NT2/D1 (cell line): ENCODE data around the gene LMNTD2.

Experiments used
- DNase-seq: peaks from one replicate; pipeline ENCODE4 v3.0.0-alpha.2; 2011; ENCODE audit warnings: low read depth, low spot score
- H3K27me3 ChIP-seq: 2 replicates; pipeline ENCODE4 v1.6.0; 2011; ENCODE audit warnings: mild to moderate bottlenecking; ENCODE audit not compliant: insufficient read length, insufficient read depth
- H3K36me3 ChIP-seq: 2 replicates; pipeline ENCODE4 v1.6.1; 2011; ENCODE audit warnings: mild to moderate bottlenecking, low read length, mixed read lengths; ENCODE audit not compliant: insufficient read depth, insufficient read length
- H3K4me1 ChIP-seq: 2 replicates; pipeline ENCODE4 v1.5.1; 2011; ENCODE audit not compliant: insufficient read depth, insufficient read length
- H3K4me3 ChIP-seq: 2 replicates; pipeline ENCODE4 v1.5.1; 2011; ENCODE audit warnings: low read depth; ENCODE audit not compliant: insufficient read length
- H3K9ac ChIP-seq: 2 replicates; pipeline ENCODE4 v1.6.0; 2011; ENCODE audit warnings: low read depth; ENCODE audit not compliant: insufficient read length
- H3K9me3 ChIP-seq: 2 replicates; pipeline ENCODE4 v1.5.1; 2011; ENCODE audit warnings: mild to moderate bottlenecking, low read length; ENCODE audit not compliant: insufficient read depth
- SUZ12 ChIP-seq: IDR thresholded peaks from 2 replicates; pipeline ENCODE4 v1.6.1; 2011; ENCODE audit not compliant: insufficient read length, insufficient read depth; ENCODE audit errors: extremely low read depth
- YY1 ChIP-seq: IDR thresholded peaks from 2 replicates; pipeline ENCODE4 v1.6.1; 2011; ENCODE audit not compliant: insufficient read length, insufficient read depth
- ZNF274 ChIP-seq: IDR thresholded peaks from 2 replicates; pipeline ENCODE4 v1.6.1; 2011; ENCODE audit warnings: mild to moderate bottlenecking, low read depth, low read length

LMNTD2 gene

GRCh38 chr11:560305-561147 lies at the start of gene LMNTD2, which contains the start of gene RASSF7:
LMNTD2 (minus strand) TSS chr11:560738; CDS start chr11:560716, 22 bp downstream.
RASSF7 (plus strand) TSS chr11:560970; CDS start chr11:561769, 799 bp downstream.
- Histone ChIP-seq H3K36me3 (peaks cover 29% of the 10 kb centered on the region), H3K27me3 (peaks cover 31% of the 10 kb centered on the region), H3K9me3 (no peaks in the 10 kb centered on the region), H3K9ac (peak within 1 kb of the TSS; percentile 94), H3K4me1 (peaks cover 39% of the 10 kb centered on the region), H3K4me3 (peak within 1 kb of the TSS; percentile 87)
- TF ChIP-seq YY1 = no peak
- no peak for TF ChIP-seq ZNF274
- no peak for TF ChIP-seq SUZ12
- DNase-seq = peak; percentile 82

- peaks cover 35% of the 10 kb centered on the region for H3K4me1 ChIP-seq
- no peaks in the 10 kb centered on the region for H3K27me3 ChIP-seq
- no peak overlapping the region for H3K9ac ChIP-seq
- no peak for DNase-seq
- TF ChIP-seq YY1 (no peak), ZNF274 (no peak), SUZ12 (no peak)
- H3K4me3 ChIP-seq = no peak overlapping the region
- H3K36me3 ChIP-seq = peaks cover 94% of the 10 kb centered on the region
- H3K9me3 ChIP-seq = no peaks in the 10 kb centered on the region
Measured at GRCh38 chr11:609341-609811, 48.8 kb upstream of the LMNTD2 start.

GRCh38 chr11:608791-609251 lies 48.3 kb upstream of the LMNTD2 start:
- Histone ChIP-seq H3K9me3 (no peaks in the 10 kb centered on the region), H3K27me3 (no peaks in the 10 kb centered on the region), H3K4me3 (no peak overlapping the region), H3K4me1 (peaks cover 29% of the 10 kb centered on the region), H3K36me3 (peaks cover 93% of the 10 kb centered on the region), H3K9ac (no peak overlapping the region)
- no peak for DNase-seq
- no peak for TF ChIP-seq ZNF274
- TF ChIP-seq YY1 = no peak
- no peak for TF ChIP-seq SUZ12

- DNase-seq = no peak
- H3K4me3 ChIP-seq = no peak overlapping the region
- no peaks in the 10 kb centered on the region for H3K9me3 ChIP-seq
- H3K36me3 ChIP-seq = peaks cover 95% of the 10 kb centered on the region
- no peaks in the 10 kb centered on the region for H3K27me3 ChIP-seq
- peaks cover 25% of the 10 kb centered on the region for H3K4me1 ChIP-seq
- no peak for TF ChIP-seq SUZ12
- TF ChIP-seq YY1 = no peak
- no peak for TF ChIP-seq ZNF274
- H3K9ac ChIP-seq = no peak overlapping the region
Measured at GRCh38 chr11:607971-608659, 47.6 kb upstream of the LMNTD2 start.

- Histone ChIP-seq H3K9me3 (no peaks in the 10 kb centered on the region), H3K4me1 (peaks cover 17% of the 10 kb centered on the region), H3K9ac (no peak overlapping the region), H3K36me3 (peaks cover 94% of the 10 kb centered on the region), H3K4me3 (no peak overlapping the region), H3K27me3 (no peaks in the 10 kb centered on the region)
- TF ChIP-seq SUZ12 (no peak), YY1 (no peak), ZNF274 (no peak)
- no peak for DNase-seq
Measured at GRCh38 chr11:607020-607780, 46.7 kb upstream of the LMNTD2 start.

- TF ChIP-seq SUZ12 (no peak), YY1 (no peak), ZNF274 (no peak)
- H3K27me3 ChIP-seq = no peaks in the 10 kb centered on the region
- H3K9ac ChIP-seq = no peak overlapping the region
- peaks cover 97% of the 10 kb centered on the region for H3K36me3 ChIP-seq
- H3K4me1 ChIP-seq = peaks cover 14% of the 10 kb centered on the region
- no peak overlapping the region for H3K4me3 ChIP-seq
- no peaks in the 10 kb centered on the region for H3K9me3 ChIP-seq
- no peak for DNase-seq
Measured at GRCh38 chr11:606245-606644, 45.7 kb upstream of the LMNTD2 start.
